Nephron (organoid): ENCODE measurements around the gene ENO2.
"Not testable (repeated sequence)": the region's sequence is repeated elsewhere in the genome, so short reads cannot be mapped to it uniquely, and the experiment has no call there.

Experiments
- H3K27ac Mint-ChIP-seq, 3 experiments: 2 replicates each; pipeline ENCODE4 v1.8.0; 2020; ENCODE audit warnings: mixed read lengths in 3 of 3, mild to moderate bottlenecking in 2 of 3, moderate library complexity in 1 of 3
- H3K27me3 Mint-ChIP-seq: 2 replicates; pipeline ENCODE4 v1.8.0; 2021; ENCODE audit warnings: low read depth, mild to moderate bottlenecking, moderate library complexity, mixed read lengths
- H3K36me3 Mint-ChIP-seq: 2 replicates; pipeline ENCODE4 v1.8.0; 2020; ENCODE audit warnings: low read depth, mixed read lengths
- H3K4me1 Mint-ChIP-seq: 2 replicates; pipeline ENCODE4 v1.8.0; 2020; ENCODE audit warnings: mixed read lengths
- H3K4me3 Mint-ChIP-seq, 3 experiments: 2 replicates each; pipeline ENCODE4 v1.8.0; 2020; ENCODE audit warnings: mild to moderate bottlenecking in 3 of 3, mixed read lengths in 3 of 3, moderate library complexity in 2 of 3
- H3K9me3 Mint-ChIP-seq: 2 replicates; pipeline ENCODE4 v1.8.0; 2020; ENCODE audit warnings: mixed read lengths
- CTCF ChIP-seq, 3 experiments: fragments of 200-600 bp; sonication (generic); IDR thresholded peaks; one replicate each; pipeline ENCODE4 v1.5.0; 2021; ENCODE audit warnings: antibody characterized with exemption in 3 of 3; ENCODE audit not compliant: unreplicated experiment in 3 of 3

The ENO2 gene

GRCh38 chr12:6873094-6874014 is 41.0 kb upstream of the ENO2 start, which contains the start of gene SPSB2:
Gene SPSB2 (minus strand): TSS chr12:6873303. CDS start chr12:6872901, 402 bp downstream.
- Mint-ChIP-seq H3K36me3 (peaks cover 32% of the 10 kb centered on the region), H3K9me3 (no peaks in the 10 kb centered on the region), H3K4me3 (peak within 1 kb of the TSS; percentile 87 to 95 (median 95)), H3K4me1 (peaks cover 34% of the 10 kb centered on the region), H3K27ac (peak within 1 kb of the TSS; percentile 62 to 89 (median 69)), H3K27me3 (peaks cover 7% of the 10 kb centered on the region)
- no peak for TF ChIP-seq CTCF (IDR thresholded peaks at IDR 0.05; ENCODE audit: unreplicated experiment in 3 of 3)

- Mint-ChIP-seq H3K4me3 (peak overlapping the region; percentile 87 to 95 (median 95)), H3K27ac (peak overlapping the region; percentile 62 to 89 (median 69)), H3K4me1 (peaks cover 28% of the 10 kb centered on the region), H3K36me3 (peaks cover 26% of the 10 kb centered on the region)
- not testable (repeated sequence) for H3K27me3 Mint-ChIP-seq, H3K9me3 Mint-ChIP-seq
Measured at GRCh38 chr12:6874015-6874368, 40.4 kb upstream of the ENO2 start.

- not testable (repeated sequence) for H3K9me3 Mint-ChIP-seq, H3K27me3 Mint-ChIP-seq, H3K4me3 Mint-ChIP-seq, H3K4me1 Mint-ChIP-seq, H3K27ac Mint-ChIP-seq
- H3K36me3 Mint-ChIP-seq = peaks cover 13% of the 10 kb centered on the region
Measured at GRCh38 chr12:6879824-6880223, 34.6 kb upstream of the ENO2 start.

GRCh38 chr12:6883252-6883651 is 31.1 kb upstream of the ENO2 start:
- H3K27me3 Mint-ChIP-seq = no peaks in the 10 kb centered on the region
- H3K27ac Mint-ChIP-seq = no peak overlapping the region
- peaks cover 8% of the 10 kb centered on the region for H3K4me1 Mint-ChIP-seq

GRCh38 chr12:6883683-6884082 is 30.7 kb upstream of the ENO2 start:
- no peak for TF ChIP-seq CTCF (IDR thresholded peaks at IDR 0.05; ENCODE audit: unreplicated experiment in 3 of 3)
- Mint-ChIP-seq H3K4me1 (peaks cover 8% of the 10 kb centered on the region), H3K27ac (no peak overlapping the region), H3K9me3 (no peaks in the 10 kb centered on the region), H3K36me3 (peaks cover 7% of the 10 kb centered on the region), H3K4me3 (no peak overlapping the region), H3K27me3 (no peaks in the 10 kb centered on the region)

More at GRCh38 chr12:6883252-6883651, 31.1 kb upstream of the ENO2 start:
- no peak for TF ChIP-seq CTCF (IDR thresholded peaks at IDR 0.05; ENCODE audit: unreplicated experiment in 3 of 3)
- Mint-ChIP-seq H3K36me3 (peaks cover 7% of the 10 kb centered on the region), H3K9me3 (no peaks in the 10 kb centered on the region), H3K4me3 (no peak overlapping the region)

GRCh38 chr12:6884539-6884938 is 29.8 kb upstream of the ENO2 start:
- H3K4me1 Mint-ChIP-seq = peaks cover 8% of the 10 kb centered on the region
- H3K27me3 Mint-ChIP-seq = no peaks in the 10 kb centered on the region
- peak overlapping the region in 2 of 3 experiments; percentile 9 to 82 for H3K27ac Mint-ChIP-seq
- H3K9me3 Mint-ChIP-seq = no peaks in the 10 kb centered on the region
- no peak for TF ChIP-seq CTCF (IDR thresholded peaks at IDR 0.05; ENCODE audit: unreplicated experiment in 3 of 3)
- H3K36me3 Mint-ChIP-seq = peaks cover 7% of the 10 kb centered on the region
- no peak overlapping the region for H3K4me3 Mint-ChIP-seq

- Mint-ChIP-seq H3K4me1 (peaks cover 13% of the 10 kb centered on the region), H3K27ac (peak overlapping the region; percentile 70 to 99 (median 93)), H3K4me3 (peak overlapping the region in 2 of 3 experiments; percentile 32 to 61)
- not testable (repeated sequence) for H3K9me3 Mint-ChIP-seq, H3K27me3 Mint-ChIP-seq, H3K36me3 Mint-ChIP-seq
Measured at GRCh38 chr12:6886206-6886999, 28.0 kb upstream of the ENO2 start.
